Left kidney (tissue), 2 donors: Measurements from ENCODE around the gene ERICH6. TPM values are rescaled to one million over a fixed set of nuclear protein-coding genes. Genes with fewer than 3 reads are reported as not detected.

Experiments used
- DNase-seq: peaks from one replicate; pipeline ENCODE4 v3.0.0-alpha.2; 2013
- polyA plus RNA-seq: library from polyadenylated mRNA; unstranded; fragments of 120-200 nt; gene quantifications from one replicate; pipeline ENCODE4 v1.2.1, GENCODE V29; 2013; ENCODE audit not compliant: insufficient read length

The ERICH6 gene
- polyA plus RNA-seq, 1 donor, result 1.0 TPM

- DNase-seq, result no peak
These were observed 89.8 kb downstream of the ERICH6 start for GRCh38 chr3:150613709-150614480.

- DNase-seq, result no peak
These were observed 90.7 kb downstream of the ERICH6 start for GRCh38 chr3:150613034-150613433.

- DNase-seq, result no peak
These were observed 91.2 kb downstream of the ERICH6 start for GRCh38 chr3:150612494-150612893.

- no peak for DNase-seq
These were observed 92.1 kb downstream of the ERICH6 start for GRCh38 chr3:150611666-150612065.

GRCh38 chr3:150610785-150611184, 92.9 kb downstream of the ERICH6 start:
- DNase-seq, result no peak

GRCh38 chr3:150609988-150610387, 93.7 kb downstream of the ERICH6 start:
- DNase-seq, result no peak

Other genes with a start within 250 kb of the ERICH6 start
- gene SERP1, start 157.4 kb downstream of the ERICH6 start, polyA plus RNA-seq, result 120 TPM
- 210 TPM for gene EIF2A, start 157.1 kb downstream of the ERICH6 start, polyA plus RNA-seq
- 121 TPM for gene SELENOT, start 100.6 kb downstream of the ERICH6 start, polyA plus RNA-seq
- 16.7 TPM for gene SIAH2, start 59.2 kb upstream of the ERICH6 start, polyA plus RNA-seq
- not detected for gene MINDY4B, start 201.5 kb upstream of the ERICH6 start, polyA plus RNA-seq